ENCODE measurements around the gene TTC3. TPM values are rescaled to one million over a fixed set of nuclear protein-coding genes. Genes with fewer than 3 reads are reported as not detected.

The TTC3 gene
- total RNA-seq, 1 donor from 2014 or later: 203 TPM

DNA sequence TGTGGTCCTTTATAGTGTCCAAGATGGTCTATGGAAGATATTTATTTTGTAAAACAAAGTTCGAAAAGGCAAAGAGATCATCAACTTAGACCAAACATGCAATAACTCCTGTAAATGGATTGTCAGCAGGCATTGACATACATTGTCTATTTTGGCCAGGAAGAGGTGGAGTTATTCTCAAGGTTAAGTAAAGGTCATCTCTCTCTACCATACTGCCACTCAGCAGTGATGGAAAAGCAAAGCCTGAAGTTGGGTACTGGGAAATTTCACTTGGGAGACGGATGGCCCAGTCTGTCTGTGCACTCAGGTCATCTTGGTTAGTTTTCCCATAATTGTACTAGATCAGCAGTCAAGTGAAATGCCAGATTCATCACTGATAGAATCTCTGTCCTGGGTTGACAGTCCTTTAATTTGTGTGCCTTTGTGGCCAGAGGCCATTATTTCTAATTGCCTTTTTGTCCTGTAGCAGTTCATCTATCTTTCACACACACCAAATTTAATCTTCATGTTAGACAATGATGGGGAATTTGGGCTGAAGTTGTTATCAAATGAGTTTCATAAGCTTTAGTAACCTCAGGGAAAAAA is 17.7 kb upstream of the TTC3 start:
- DNase-seq (ENCODE audit: extremely low spot score, unreplicated experiment): no peak
- no peak overlapping the region for H3K4me3 Mint-ChIP-seq
- no peak for TF ChIP-seq CTCF (conservative IDR thresholded peaks at IDR 0.05)
- peaks cover 15% of the 10 kb centered on the region for H3K4me1 Mint-ChIP-seq (ENCODE audit: unreplicated experiment)
- H3K27ac Mint-ChIP-seq: no peak overlapping the region
- peaks cover 5% of the 10 kb centered on the region for H3K27me3 Mint-ChIP-seq
- no peaks in the 10 kb centered on the region for H3K9me3 Mint-ChIP-seq
- no peaks in the 10 kb centered on the region for H3K36me3 Mint-ChIP-seq

- TF ChIP-seq CTCF (conservative IDR thresholded peaks at IDR 0.05): no peak
- Mint-ChIP-seq H3K9me3 (no peaks in the 10 kb centered on the region), H3K36me3 (no peaks in the 10 kb centered on the region), H3K4me3 (no peak overlapping the region), H3K4me1 (ENCODE audit: unreplicated experiment) (peaks cover 26% of the 10 kb centered on the region), H3K27ac (no peak overlapping the region), H3K27me3 (peaks cover 5% of the 10 kb centered on the region)
- no peak for DNase-seq (ENCODE audit: extremely low spot score, unreplicated experiment)
Observed at GRCh38 chr21:37057614-37058013, 15.4 kb upstream of the TTC3 start.

DNA sequence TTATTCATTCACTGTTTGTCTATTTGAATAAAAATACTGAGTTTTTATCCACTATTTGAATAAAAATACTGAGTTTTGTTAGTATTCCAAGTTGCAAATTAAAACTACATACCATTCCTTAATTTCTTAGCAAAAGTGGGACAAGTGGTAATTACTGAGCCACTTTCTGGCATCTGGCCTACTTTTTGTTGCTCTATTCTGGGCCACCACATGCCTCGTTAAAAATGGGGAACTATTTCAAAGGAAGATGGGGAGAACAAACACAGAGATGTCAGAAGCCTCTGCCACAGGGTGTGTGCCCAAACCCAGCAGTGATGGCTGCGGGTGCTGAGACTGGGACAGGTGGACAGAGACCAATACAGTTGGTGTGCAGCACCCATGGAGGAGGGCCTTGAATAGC is 14.8 kb upstream of the TTC3 start:
- TF ChIP-seq CTCF (conservative IDR thresholded peaks at IDR 0.05): no peak
- Mint-ChIP-seq H3K9me3 (no peaks in the 10 kb centered on the region), H3K4me1 (ENCODE audit: unreplicated experiment) (peaks cover 30% of the 10 kb centered on the region), H3K27me3 (peaks cover 5% of the 10 kb centered on the region), H3K36me3 (no peaks in the 10 kb centered on the region), H3K4me3 (no peak overlapping the region), H3K27ac (no peak overlapping the region)
- DNase-seq (ENCODE audit: extremely low spot score, unreplicated experiment): no peak

GRCh38 chr21:37059181-37059580 is 13.9 kb upstream of the TTC3 start:
- no peaks in the 10 kb centered on the region for H3K36me3 Mint-ChIP-seq
- no peaks in the 10 kb centered on the region for H3K9me3 Mint-ChIP-seq
- H3K27me3 Mint-ChIP-seq: peaks cover 5% of the 10 kb centered on the region

DNA sequence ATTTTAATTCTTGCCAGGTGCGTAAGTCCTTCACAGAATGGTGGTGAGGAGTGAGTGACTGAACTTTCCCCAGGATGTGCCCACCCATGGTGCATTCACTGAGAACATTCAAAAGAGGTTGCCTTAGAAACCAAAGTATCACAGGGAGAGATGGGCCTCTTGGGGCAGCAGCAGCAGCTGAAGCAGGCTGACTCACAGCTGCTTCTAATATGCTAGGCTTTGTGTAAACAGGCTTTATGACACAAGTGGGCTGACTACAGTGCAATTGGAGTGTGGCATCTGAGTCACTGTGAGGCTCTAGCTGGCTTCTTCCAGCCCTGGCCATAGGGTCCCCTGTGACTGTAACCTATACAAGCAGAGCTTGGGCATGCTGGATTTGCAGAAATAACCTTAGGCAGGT is 12.8 kb upstream of the TTC3 start:
- Mint-ChIP-seq H3K36me3 (no peaks in the 10 kb centered on the region), H3K27ac (peak overlapping the region; percentile 66), H3K4me1 (ENCODE audit: unreplicated experiment) (peaks cover 40% of the 10 kb centered on the region), H3K4me3 (peak overlapping the region; percentile 7), H3K27me3 (peaks cover 5% of the 10 kb centered on the region), H3K9me3 (no peaks in the 10 kb centered on the region)
- DNase-seq (ENCODE audit: extremely low spot score, unreplicated experiment): no peak
- no peak for TF ChIP-seq CTCF (conservative IDR thresholded peaks at IDR 0.05)

More at GRCh38 chr21:37059181-37059580, 13.9 kb upstream of the TTC3 start:
- H3K4me1 Mint-ChIP-seq (ENCODE audit: unreplicated experiment): peaks cover 37% of the 10 kb centered on the region
- H3K4me3 Mint-ChIP-seq: no peak overlapping the region
- H3K27ac Mint-ChIP-seq: peak overlapping the region; percentile 9
- no peak for DNase-seq (ENCODE audit: extremely low spot score, unreplicated experiment)
- TF ChIP-seq CTCF (conservative IDR thresholded peaks at IDR 0.05): no peak

Data from type B pancreatic cell (in vitro differentiated cells).